NCI-H2107 (cell line): Measurements from ENCODE around the gene LRRC70.

Experiments used
- DNase-seq: peaks from one replicate; lab custom pipeline; 2025; lab: John Stamatoyannopoulos, UW

LRRC70 gene

DNA sequence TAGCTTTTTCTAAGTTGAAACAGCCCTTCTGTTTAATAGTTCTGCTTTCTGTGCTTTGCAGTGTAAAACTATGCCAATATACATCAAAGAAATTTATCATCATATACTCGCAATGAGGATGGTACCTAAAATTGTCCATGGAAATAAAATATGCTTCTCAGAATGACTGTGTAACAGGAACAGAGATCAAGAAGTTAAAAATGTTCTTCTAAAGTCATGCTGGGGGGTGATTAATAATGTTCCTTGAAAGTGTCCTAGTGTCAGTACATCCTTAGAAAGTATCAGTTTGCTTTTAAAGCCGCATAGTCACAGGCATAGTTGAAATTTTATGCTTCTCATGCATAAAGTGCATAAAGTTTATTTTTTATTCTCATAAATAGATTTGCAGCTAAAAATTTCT is 4.0 kb upstream of the LRRC70 start:
- DNase-seq = no peak

GRCh38 chr5:62575066-62575465 is 3.6 kb upstream of the LRRC70 start:
- no peak for DNase-seq

GRCh38 chr5:62575489-62575888 is 3.1 kb upstream of the LRRC70 start:
- DNase-seq = no peak

- no peak for DNase-seq
These were observed 1.9 kb upstream of the LRRC70 start for GRCh38 chr5:62576570-62577170.

GRCh38 chr5:62577488-62577887 is 1.1 kb upstream of the LRRC70 start:
- DNase-seq = no peak

GRCh38 chr5:62579761-62580160 is 1.1 kb downstream of the LRRC70 start:
- no peak for DNase-seq

DNA sequence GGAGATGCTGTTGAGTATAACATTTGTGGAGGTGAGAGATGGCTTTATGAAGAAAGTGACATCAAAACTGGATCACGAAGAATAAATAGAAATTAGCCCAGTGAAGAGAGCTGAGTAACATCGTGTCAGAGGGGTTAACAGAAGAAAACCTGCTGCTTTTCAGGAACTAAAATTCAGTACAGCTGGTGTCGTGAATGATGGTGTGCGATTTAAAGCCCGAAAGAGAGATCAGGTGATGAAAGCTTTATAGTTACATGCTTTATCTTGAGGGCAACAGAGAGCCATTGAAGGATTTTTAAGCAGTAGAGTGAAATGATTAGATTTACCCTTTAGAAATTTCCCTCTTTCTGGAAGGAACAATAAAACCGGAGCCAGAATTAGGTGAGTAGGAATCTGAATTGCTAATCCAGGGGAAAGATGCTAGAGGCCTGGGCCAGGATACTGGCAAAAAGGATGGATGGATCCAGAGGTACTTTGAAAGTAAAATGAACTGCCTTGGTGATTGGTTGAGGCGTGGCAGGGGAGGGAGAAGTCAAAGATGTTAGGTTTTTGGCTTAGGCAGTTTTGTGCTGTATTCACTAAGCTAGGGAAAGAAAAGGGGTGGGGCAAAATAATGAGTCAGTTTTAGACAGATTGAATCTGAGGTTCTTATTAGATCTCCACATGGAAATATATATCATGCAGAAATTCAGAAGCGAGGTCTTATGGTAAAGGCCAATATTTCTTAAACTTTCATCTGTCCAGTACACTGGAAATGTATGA is 3.4 kb downstream of the LRRC70 start:
- no peak for DNase-seq

GRCh38 chr5:62584391-62584790 is 5.8 kb downstream of the LRRC70 start:
- DNase-seq = no peak

DNA sequence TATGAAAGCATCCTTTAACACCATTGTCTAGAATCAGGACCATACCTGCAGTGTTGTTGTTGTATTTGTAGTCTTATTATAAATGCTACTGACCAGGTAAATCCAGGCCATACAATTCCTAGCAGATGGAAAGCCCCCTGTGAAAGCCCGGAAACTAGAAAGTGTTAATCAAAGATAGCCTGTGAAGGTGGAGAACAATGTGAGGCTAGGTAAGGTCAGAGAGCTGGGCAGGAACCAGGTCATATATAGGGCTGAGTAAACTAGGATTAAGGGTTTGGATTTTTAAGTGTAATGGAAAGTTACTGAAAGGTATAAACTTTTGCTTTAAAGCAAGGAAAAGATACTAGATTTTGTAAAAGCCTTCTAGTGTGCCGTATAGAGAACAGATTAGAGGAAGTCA is 6.7 kb downstream of the LRRC70 start:
- DNase-seq = no peak

GRCh38 chr5:62585751-62586150 is 7.1 kb downstream of the LRRC70 start:
- no peak for DNase-seq

DNA sequence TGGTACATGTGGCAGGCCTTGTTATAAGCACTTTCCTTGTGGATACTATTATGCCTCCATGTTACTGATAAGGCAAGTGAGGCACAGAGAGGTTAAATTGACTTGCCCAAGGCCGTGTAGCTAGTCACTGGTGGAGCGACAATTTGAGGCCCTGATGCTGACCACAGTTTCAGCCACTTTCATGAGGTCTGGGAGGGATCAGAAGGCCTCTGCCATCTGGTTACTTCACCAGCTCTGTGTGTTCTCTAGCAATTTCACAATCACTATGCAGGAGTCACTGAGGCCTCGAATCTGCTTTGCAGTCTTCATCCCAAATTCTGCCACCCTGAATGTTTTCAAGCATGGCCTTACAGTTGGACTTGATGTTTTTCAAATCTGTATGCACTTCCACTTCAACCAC is 9.1 kb downstream of the LRRC70 start:
- DNase-seq = no peak

DNA sequence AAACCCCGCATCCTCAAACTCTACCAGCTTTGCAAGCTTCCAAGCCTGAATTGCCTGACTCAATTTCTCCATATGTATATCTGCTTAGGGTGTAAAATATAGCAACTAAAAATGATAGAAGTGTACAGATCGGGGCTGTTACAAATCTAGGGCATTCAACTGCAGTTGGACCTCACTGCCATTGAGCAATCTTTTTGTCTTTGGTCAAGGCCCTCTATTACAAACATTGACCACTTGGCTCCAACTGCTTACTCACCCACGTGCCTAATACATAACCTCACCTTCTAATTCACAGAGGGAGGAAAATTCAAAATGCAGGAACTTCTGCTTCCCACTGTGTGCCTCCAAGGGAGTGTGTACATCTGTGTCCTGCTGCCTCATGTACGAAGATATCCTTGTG is 10.0 kb downstream of the LRRC70 start:
- DNase-seq = no peak

DNA sequence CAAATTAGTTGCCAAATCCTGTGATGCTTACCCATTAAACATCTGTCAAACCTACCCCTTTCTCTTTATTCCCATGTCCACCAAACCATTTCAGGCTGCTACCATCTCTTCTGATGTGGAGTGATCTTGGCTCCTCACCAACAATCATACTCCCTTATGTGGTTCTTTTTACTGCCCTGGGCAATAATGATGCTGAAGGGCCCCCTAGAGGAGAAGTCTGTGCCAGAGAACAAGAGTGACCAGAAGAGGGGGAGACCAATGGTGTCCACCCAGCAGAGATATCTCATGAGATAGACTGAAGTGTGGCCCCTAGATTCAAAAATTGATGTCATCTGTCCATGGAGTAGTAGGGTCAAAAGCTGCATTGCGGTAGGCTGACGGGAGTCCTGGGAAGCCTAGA is 10.9 kb downstream of the LRRC70 start:
- DNase-seq = no peak

DNA sequence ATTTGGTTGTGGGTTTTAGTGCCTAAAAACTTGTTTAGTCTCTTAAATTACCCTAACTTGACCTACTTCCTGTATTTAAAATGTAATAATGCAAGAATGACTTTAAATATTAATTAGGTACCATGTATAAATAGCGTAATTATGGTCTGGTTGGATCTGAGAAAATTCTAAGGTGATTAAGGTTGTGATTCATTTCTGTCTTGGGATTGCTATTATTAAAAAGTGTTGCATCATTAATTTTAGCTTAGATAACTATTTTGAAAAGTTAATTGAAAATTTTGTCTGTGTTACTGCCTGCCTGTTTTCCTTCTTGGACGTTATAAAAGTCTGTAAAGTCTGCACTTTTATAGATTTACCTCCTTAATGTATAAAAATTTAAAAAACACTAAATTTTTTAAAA is 11.8 kb downstream of the LRRC70 start:
- DNase-seq = no peak

DNA sequence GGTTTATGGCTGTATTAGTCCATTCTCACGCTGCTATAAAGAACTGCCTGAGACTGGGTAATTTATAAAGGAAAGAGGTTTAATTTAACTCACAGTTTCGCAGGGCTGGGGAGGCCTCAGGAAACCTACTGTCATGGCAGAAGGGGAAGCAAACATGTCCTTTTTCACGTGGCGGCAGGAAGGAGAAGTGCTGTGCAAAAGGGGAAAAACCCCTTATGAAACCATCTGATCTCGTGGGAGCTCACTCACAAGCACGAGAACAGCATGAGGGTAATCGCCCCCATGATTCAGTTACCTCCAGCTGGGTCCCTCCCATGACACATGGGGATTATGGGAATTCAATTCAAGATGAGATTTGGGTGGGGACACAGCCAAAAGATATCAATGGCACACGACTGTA is 13.9 kb downstream of the LRRC70 start:
- no peak for DNase-seq

- no peak for DNase-seq
These were observed 14.7 kb downstream of the LRRC70 start for GRCh38 chr5:62593331-62593730.

- DNase-seq = no peak
These were observed 15.9 kb downstream of the LRRC70 start for GRCh38 chr5:62594364-62594984.

GRCh38 chr5:62596096-62596495 is 17.5 kb downstream of the LRRC70 start:
- no peak for DNase-seq

GRCh38 chr5:62596691-62597090 is 18.1 kb downstream of the LRRC70 start:
- DNase-seq = no peak

- no peak for DNase-seq
These were observed 18.7 kb downstream of the LRRC70 start for GRCh38 chr5:62597314-62597713.

GRCh38 chr5:62600560-62601252 is 22.1 kb downstream of the LRRC70 start:
- no peak for DNase-seq

DNA sequence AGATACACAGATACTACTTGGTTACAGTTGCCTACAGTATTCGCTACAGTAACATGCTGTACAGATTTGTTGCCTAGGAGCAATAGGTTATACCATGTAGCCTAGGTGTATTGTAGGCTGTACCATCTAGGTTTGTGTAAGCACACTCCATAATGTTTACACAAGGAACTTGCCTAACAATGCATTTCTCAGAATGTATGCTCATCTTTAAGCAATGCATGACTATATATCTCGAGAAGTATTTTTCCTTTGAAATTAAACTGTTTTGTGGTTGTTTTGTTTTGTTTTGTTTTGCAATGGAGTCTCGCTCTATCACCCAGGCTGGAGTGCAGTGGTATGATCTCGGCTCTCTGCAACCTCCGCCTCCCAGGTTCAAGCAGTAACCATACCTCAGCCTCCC is 25.3 kb downstream of the LRRC70 start:
- DNase-seq = no peak

- no peak for DNase-seq
These were observed 27.0 kb downstream of the LRRC70 start for GRCh38 chr5:62605638-62606037.
